Loucy (cell line): ENCODE results near the gene AEBP2.

Source experiments
- H2AFZ ChIP-seq: fragments of 200-600 bp; sonication (generic); 2 replicates; pipeline ENCODE4 v1.6.0; 2016; ENCODE audit warnings: antibody characterized with exemption, mild to moderate bottlenecking, low read length, moderate library complexity
- H3F3A ChIP-seq: fragments of 200-600 bp; 2 replicates; pipeline ENCODE4 v1.6.0; 2016; ENCODE audit warnings: antibody characterized with exemption, low read depth, mild to moderate bottlenecking
- H3K27me3 ChIP-seq: fragments of 200-600 bp; sonication (generic); 2 replicates; pipeline ENCODE4 v1.6.1; 2014; ENCODE audit warnings: low read length, mild to moderate bottlenecking; ENCODE audit not compliant: insufficient read depth, poor library complexity, severe bottlenecking
- H3K36me3 ChIP-seq: fragments of 200-600 bp; sonication (generic); 2 replicates; pipeline ENCODE4 v1.6.1; 2016; ENCODE audit warnings: low read length; ENCODE audit not compliant: insufficient read depth
- H3K4me1 ChIP-seq: fragments of 200-600 bp; sonication (generic); 2 replicates; pipeline ENCODE4 v1.5.1; 2014; ENCODE audit warnings: low read length, mild to moderate bottlenecking; ENCODE audit not compliant: insufficient read depth, poor library complexity, severe bottlenecking
- H3K4me2 ChIP-seq: fragments of 200-600 bp; sonication (generic); 2 replicates; pipeline ENCODE4 v1.6.0; 2014; ENCODE audit warnings: antibody characterized with exemption, low read length, low read depth, mild to moderate bottlenecking; ENCODE audit not compliant: poor library complexity, severe bottlenecking
- H3K4me3 ChIP-seq: fragments of 200-600 bp; sonication (generic); 2 replicates; pipeline ENCODE4 v1.5.1; 2014; ENCODE audit warnings: low read length, mild to moderate bottlenecking, mixed read lengths; ENCODE audit not compliant: poor library complexity, severe bottlenecking
- H3K79me2 ChIP-seq: fragments of 200-600 bp; sonication (generic); 2 replicates; pipeline ENCODE4 v1.6.1; 2014; ENCODE audit warnings: low read length; ENCODE audit not compliant: insufficient read depth
- H3K9ac ChIP-seq: fragments of 200-600 bp; sonication (generic); 2 replicates; pipeline ENCODE4 v1.6.0; 2014; ENCODE audit warnings: mild to moderate bottlenecking, low read depth, low read length, moderate library complexity; ENCODE audit not compliant: poor library complexity, severe bottlenecking
- H3K9me2 ChIP-seq: fragments of 200-600 bp; sonication (generic); replicated peaks from 2 replicates; pipeline ENCODE4 v1.6.1; 2016; ENCODE audit warnings: low read depth, low read length, mixed read lengths
- H3K9me3 ChIP-seq: fragments of 200-600 bp; sonication (generic); 2 replicates; pipeline ENCODE4 v1.6.1; 2014; ENCODE audit warnings: mild to moderate bottlenecking, antibody characterized with exemption, low read length, low read depth; ENCODE audit not compliant: insufficient read depth
- H4K20me1 ChIP-seq: fragments of 200-600 bp; sonication (generic); 2 replicates; pipeline ENCODE4 v1.6.0; 2014; ENCODE audit warnings: antibody characterized with exemption, low read length, mild to moderate bottlenecking; ENCODE audit not compliant: insufficient read depth, poor library complexity, severe bottlenecking
- EZH2phosphoT487 ChIP-seq: fragments of 200-600 bp; IDR thresholded peaks from 2 replicates; pipeline ENCODE4 v1.6.1; 2018; ENCODE audit warnings: antibody characterized with exemption, mild to moderate bottlenecking, moderate library complexity, borderline replicate concordance
- TF ChIP-seq, protein P1 (sequence below): fragments of 200-600 bp; sonication (generic); conservative IDR thresholded peaks from 2 replicates; pipeline ENCODE4 v1.5.1; 2014; ENCODE audit warnings: mild to moderate bottlenecking, antibody characterized with exemption, low read length

The AEBP2 gene

DNA sequence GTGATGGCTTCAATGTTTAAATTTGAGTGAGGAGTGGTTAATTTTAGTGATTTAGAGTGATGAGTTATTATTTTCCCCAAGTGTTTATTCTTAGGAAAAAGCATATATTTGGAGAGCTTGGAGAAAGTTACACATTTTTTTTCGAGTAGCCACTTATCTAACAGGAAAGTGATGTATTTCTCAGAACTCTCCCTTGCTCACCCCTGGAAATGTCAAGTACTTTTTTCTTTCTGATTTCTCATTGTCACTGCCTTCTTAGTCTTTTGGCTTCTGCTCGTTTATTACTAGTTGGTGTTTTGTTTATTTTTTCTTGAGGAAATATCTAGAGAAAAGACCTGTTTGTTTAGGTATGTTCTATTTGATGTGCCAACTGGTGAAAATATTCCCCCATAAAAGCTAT lies 58.8 kb downstream of the AEBP2 start:
- no peaks in the 10 kb centered on the region for H3K9me3 ChIP-seq
- H3K79me2 ChIP-seq, result peaks cover 57% of the 10 kb centered on the region
- no peaks in the 10 kb centered on the region for H3K4me1 ChIP-seq
- TF ChIP-seq, protein P1, sequence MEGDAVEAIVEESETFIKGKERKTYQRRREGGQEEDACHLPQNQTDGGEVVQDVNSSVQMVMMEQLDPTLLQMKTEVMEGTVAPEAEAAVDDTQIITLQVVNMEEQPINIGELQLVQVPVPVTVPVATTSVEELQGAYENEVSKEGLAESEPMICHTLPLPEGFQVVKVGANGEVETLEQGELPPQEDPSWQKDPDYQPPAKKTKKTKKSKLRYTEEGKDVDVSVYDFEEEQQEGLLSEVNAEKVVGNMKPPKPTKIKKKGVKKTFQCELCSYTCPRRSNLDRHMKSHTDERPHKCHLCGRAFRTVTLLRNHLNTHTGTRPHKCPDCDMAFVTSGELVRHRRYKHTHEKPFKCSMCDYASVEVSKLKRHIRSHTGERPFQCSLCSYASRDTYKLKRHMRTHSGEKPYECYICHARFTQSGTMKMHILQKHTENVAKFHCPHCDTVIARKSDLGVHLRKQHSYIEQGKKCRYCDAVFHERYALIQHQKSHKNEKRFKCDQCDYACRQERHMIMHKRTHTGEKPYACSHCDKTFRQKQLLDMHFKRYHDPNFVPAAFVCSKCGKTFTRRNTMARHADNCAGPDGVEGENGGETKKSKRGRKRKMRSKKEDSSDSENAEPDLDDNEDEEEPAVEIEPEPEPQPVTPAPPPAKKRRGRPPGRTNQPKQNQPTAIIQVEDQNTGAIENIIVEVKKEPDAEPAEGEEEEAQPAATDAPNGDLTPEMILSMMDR, result no peak
- no peak for TF ChIP-seq EZH2phosphoT487
- no peak overlapping the region for H3K4me3 ChIP-seq
- no peak overlapping the region for H3K9ac ChIP-seq
- H3K9me2 ChIP-seq, result no peaks in the 10 kb centered on the region
- no peak overlapping the region for H2AFZ ChIP-seq
- peaks cover 52% of the 10 kb centered on the region for H4K20me1 ChIP-seq
- no peak overlapping the region for H3K4me2 ChIP-seq
- no peaks in the 10 kb centered on the region for H3K27me3 ChIP-seq
- no peaks in the 10 kb centered on the region for H3F3A ChIP-seq
- H3K36me3 ChIP-seq, result peaks cover 91% of the 10 kb centered on the region

DNA sequence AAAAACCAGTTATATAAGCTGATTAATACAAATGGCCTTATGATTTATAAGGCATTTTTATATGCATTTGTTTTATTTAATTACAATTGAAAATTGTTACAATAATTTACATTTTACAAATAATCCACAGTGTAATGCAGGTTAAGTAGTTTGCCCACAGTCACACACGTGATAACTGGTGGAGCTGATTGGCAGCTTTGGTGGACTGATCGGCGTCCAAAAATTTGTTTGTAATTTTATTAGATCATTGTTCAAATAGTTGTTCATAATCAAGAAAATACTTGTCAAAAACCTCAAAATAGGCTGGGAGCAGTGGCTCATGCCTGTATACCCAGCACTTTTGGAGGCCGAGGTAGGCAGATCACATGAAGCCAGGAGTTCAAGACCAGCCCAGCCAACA lies 59.7 kb downstream of the AEBP2 start:
- Histone ChIP-seq H2AFZ (no peak overlapping the region), H3F3A (no peaks in the 10 kb centered on the region), H3K79me2 (peaks cover 56% of the 10 kb centered on the region), H3K9me3 (no peaks in the 10 kb centered on the region), H3K4me3 (no peak overlapping the region), H3K9ac (no peak overlapping the region), H3K4me2 (no peak overlapping the region), H3K4me1 (no peaks in the 10 kb centered on the region), H3K27me3 (no peaks in the 10 kb centered on the region), H3K36me3 (peaks cover 92% of the 10 kb centered on the region), H4K20me1 (peaks cover 52% of the 10 kb centered on the region), H3K9me2 (no peaks in the 10 kb centered on the region)
- TF ChIP-seq, protein P1, result no peak
- TF ChIP-seq EZH2phosphoT487, result no peak

DNA sequence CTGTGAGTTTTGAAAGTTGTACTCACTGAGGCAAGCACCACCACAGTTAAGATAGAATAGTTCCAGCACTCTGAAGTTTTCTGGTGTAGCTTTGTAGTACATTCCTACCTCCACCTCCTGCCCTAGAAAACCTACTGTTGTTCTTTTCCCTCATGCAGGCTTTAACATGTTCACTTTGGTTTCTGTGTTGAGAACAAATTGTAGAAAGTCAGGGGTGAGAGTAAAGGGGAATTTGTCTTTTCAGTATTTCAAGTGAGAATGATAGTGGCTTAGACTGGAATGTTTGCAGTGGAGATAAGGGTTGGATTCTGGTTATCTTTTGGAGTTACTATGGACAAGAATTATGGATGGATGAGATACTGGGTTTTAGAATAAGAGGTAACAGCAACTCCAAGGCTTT lies 67.2 kb downstream of the AEBP2 start:
- Histone ChIP-seq H2AFZ (no peak overlapping the region), H3F3A (no peaks in the 10 kb centered on the region), H3K9ac (no peak overlapping the region), H3K9me2 (no peaks in the 10 kb centered on the region), H3K4me3 (no peak overlapping the region), H3K4me1 (no peaks in the 10 kb centered on the region), H3K36me3 (peaks cover 70% of the 10 kb centered on the region; the same call in 1 of the 2 replicates), H4K20me1 (peaks cover 69% of the 10 kb centered on the region), H3K9me3 (no peaks in the 10 kb centered on the region), H3K4me2 (no peak overlapping the region), H3K79me2 (peaks cover 94% of the 10 kb centered on the region), H3K27me3 (no peaks in the 10 kb centered on the region)
- no peak for TF ChIP-seq EZH2phosphoT487
- TF ChIP-seq, protein P1, result no peak
